ENCODE data around the gene TMSB10.
"Not testable (repeated sequence)": the region's sequence is repeated elsewhere in the genome, so short reads cannot be mapped to it uniquely, and the experiment has no call there.

The TMSB10 gene

DNA sequence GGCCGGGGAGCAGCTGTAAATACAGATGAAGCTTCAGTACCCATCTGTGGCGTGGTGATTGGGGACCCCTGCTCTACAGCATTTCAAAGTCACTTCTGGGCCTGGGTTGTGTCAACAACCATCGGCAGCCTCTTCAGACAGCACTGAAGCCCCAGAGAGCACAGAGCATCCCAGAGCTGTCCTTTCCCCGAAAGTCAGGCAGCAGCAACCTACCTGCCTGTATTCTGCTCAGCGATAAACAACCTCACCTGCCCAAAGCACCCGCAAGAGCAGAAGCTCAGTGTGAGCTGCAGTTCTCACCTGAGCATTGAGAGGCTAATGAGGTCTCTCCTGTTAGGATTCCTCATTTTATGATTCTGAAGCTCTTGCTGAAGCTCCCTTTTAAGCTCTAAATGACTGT lies 43.9 kb upstream of the TMSB10 start:
- H3K4me3 ChIP-seq (replicated peaks; ENCODE audit: low read depth, low read length), result no peak overlapping the region
- TF ChIP-seq CTCF (IDR thresholded peaks at IDR 0.05; ENCODE audit: low read length, missing control alignments), result no peak
- no peak for DNase-seq (ENCODE audit: low read depth)

- no peak for TF ChIP-seq CTCF (IDR thresholded peaks at IDR 0.05; ENCODE audit: low read length, missing control alignments)
Observed at GRCh38 chr2:84862006-84862405, 43.5 kb upstream of the TMSB10 start.

GRCh38 chr2:84865181-84865783 lies 40.2 kb upstream of the TMSB10 start:
- TF ChIP-seq CTCF (IDR thresholded peaks at IDR 0.05; ENCODE audit: low read length, missing control alignments), result peak; percentile 36
- no peak overlapping the region for H3K4me3 ChIP-seq (replicated peaks; ENCODE audit: low read depth, low read length)
- peak; percentile 55 for DNase-seq (ENCODE audit: low read depth)

More at GRCh38 chr2:84862006-84862405, 43.5 kb upstream of the TMSB10 start:
- DNase-seq (ENCODE audit: low read depth), result no peak
- no peak overlapping the region for H3K4me3 ChIP-seq (replicated peaks; ENCODE audit: low read depth, low read length)

- DNase-seq (ENCODE audit: low read depth), result no peak
- no peak for TF ChIP-seq CTCF (IDR thresholded peaks at IDR 0.05; ENCODE audit: low read length, missing control alignments)
- no peak overlapping the region for H3K4me3 ChIP-seq (replicated peaks; ENCODE audit: low read depth, low read length)
Observed at GRCh38 chr2:84866122-84866521, 39.3 kb upstream of the TMSB10 start.

DNA sequence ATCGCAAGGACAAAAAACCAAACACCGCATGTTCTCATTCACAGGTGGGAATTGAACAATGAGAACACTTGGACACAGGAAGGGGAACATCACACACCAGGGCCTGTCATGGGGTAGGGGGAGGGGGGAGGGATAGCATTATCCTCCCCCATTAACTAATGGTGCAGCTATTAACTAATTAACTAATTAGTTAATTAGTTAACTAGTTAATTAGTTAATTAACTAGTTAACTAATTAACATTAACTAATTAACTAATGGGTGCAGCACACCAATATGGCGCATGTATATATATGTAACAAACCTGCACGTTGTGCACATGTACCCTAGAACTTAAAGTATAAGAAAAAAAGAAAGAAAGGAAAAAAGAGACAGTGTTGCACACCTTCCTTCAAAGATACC lies 37.1 kb upstream of the TMSB10 start:
- not testable (repeated sequence) for DNase-seq (ENCODE audit: low read depth); H3K4me3 ChIP-seq (replicated peaks; ENCODE audit: low read depth, low read length)

- no peak for TF ChIP-seq CTCF (IDR thresholded peaks at IDR 0.05; ENCODE audit: low read length, missing control alignments)
- H3K4me3 ChIP-seq (replicated peaks; ENCODE audit: low read depth, low read length), result no peak overlapping the region
- DNase-seq (ENCODE audit: low read depth), result no peak
Observed at GRCh38 chr2:84870306-84870705, 35.1 kb upstream of the TMSB10 start.

DNA sequence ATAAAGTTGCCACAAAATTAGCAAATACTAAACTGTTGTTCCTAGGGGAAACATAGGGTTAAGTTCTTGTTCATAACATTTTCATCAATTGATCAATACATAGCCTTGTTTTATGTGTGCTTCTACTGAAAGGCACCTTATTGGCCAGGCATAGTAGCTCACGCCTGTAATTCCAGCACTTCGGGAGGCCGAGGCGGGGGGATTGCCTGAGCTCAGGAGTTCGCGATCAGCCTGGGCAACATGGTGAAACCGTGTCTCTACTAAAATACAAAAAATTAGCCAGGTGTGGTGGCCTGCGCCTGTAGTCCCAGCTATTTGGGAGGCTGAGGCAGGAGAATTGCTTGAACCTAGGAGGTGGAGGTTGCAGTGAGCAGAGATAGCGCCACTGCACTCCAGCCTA lies 32.8 kb upstream of the TMSB10 start:
- not testable (repeated sequence) for H3K4me3 ChIP-seq (replicated peaks; ENCODE audit: low read depth, low read length); DNase-seq (ENCODE audit: low read depth)

GRCh38 chr2:84873350-84873749 lies 32.1 kb upstream of the TMSB10 start:
- H3K4me3 ChIP-seq (replicated peaks; ENCODE audit: low read depth, low read length), result no peak overlapping the region
- TF ChIP-seq CTCF (IDR thresholded peaks at IDR 0.05; ENCODE audit: low read length, missing control alignments), result no peak
- DNase-seq (ENCODE audit: low read depth), result no peak
